ENCODE measurements around the gene PDLIM7. TPM values are rescaled to one million over a fixed set of nuclear protein-coding genes. Genes with fewer than 3 reads are reported as not detected.

Gene PDLIM7
- total RNA-seq, 1 donor from 2014 or later: 118 TPM

DNA sequence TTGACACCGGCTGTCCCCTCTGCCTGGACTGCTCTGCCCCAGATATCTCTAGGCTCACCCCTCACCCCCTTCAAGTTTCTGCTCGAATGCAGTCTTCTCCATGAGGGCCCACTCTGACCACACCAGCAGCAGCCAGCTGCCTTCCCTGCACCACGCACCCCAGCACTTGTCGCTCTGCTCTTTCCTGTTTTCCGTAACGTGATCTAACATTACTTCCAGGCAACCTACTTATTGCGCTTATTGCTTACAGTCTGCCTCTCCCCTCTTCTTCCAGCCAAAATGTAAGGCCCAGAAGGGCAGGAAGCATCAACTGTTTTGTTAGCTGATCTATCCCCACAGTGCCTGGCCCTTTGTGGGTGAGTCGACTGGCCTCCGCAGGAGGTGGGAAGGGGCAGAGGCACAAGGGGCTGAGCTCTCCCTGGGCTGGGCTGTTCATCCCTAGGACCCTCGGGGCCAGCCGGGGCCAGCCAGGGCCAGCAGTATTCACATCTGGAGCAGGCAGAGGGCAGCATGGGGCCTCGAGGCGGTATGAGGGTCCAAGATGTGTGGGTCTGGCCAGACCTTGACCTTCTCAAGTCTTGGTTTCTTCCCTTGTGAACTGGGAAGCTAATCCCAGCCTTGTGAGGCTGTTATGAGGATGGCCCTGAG lies 12.4 kb downstream of the PDLIM7 start:
- H3K36me3 ChIP-seq: peaks cover 0 to 42% of the 10 kb centered on the region in 2 donors
- no peaks in the 10 kb centered on the region for H3K9me3 ChIP-seq
- intact Hi-C loops (cut with DNase I): no loop called here
- DNase-seq (ENCODE audit: extremely low spot score in 2 of 2): no peak
- peaks cover 18% of the 10 kb centered on the region for H3K4me1 ChIP-seq
- H3K4me3 ChIP-seq: no peak overlapping the region
- TF ChIP-seq, protein P1, sequence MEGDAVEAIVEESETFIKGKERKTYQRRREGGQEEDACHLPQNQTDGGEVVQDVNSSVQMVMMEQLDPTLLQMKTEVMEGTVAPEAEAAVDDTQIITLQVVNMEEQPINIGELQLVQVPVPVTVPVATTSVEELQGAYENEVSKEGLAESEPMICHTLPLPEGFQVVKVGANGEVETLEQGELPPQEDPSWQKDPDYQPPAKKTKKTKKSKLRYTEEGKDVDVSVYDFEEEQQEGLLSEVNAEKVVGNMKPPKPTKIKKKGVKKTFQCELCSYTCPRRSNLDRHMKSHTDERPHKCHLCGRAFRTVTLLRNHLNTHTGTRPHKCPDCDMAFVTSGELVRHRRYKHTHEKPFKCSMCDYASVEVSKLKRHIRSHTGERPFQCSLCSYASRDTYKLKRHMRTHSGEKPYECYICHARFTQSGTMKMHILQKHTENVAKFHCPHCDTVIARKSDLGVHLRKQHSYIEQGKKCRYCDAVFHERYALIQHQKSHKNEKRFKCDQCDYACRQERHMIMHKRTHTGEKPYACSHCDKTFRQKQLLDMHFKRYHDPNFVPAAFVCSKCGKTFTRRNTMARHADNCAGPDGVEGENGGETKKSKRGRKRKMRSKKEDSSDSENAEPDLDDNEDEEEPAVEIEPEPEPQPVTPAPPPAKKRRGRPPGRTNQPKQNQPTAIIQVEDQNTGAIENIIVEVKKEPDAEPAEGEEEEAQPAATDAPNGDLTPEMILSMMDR (IDR thresholded peaks at IDR 0.05): no peak
- no peak for TF ChIP-seq POLR2A (IDR thresholded peaks at IDR 0.05)
- TF ChIP-seq POLR2AphosphoS5 (IDR thresholded peaks at IDR 0.05; ENCODE audit: insufficient read depth in 1 of 2, low read depth in 1 of 2): no peak
- H3K27me3 ChIP-seq: no peaks in the 10 kb centered on the region
- H3K27ac ChIP-seq: no peak overlapping the region

DNA sequence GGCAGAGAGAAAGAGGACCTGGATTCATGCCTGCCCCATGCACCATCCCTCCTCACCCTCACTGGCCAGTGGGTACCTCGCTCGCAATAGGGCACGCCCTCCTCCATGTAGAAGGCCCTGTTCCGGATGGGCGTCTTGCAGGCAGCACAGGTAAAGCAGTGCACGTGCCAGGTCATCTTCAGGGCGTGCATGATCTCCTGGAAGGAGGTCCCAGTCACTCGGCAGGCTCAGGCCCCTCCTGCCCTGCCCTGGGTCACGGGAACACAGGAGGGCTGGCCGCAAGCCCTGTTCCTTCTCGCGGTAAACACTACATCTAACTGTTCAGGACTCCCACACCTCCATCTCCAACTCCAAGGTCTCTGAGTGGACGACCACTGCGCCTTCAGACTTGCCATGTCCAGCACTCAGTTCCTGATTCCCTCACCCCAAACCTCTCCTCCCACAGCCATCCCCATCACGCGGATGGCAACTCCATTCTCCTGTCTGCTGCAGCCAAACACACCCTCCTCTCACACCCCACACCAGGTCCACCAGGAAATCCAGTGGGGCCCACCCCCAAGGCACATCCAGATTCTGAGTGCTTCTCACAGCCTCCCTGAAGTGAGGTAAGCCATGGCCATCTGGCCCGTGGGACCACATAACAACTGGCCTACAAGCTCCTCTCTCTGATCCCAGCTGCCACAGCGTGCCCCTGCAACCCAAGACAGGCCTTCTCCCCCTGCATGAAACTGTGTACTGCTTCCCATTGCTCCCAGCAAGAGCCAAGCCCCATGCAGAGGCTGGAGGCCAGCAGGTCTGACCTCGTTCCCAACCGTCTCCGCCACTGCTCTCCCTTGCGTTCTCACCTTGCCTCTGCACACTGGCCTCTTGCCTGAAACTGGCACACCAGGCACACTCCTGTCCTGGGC lies 13.2 kb downstream of the PDLIM7 start:
- Histone ChIP-seq H3K27me3 (no peaks in the 10 kb centered on the region), H3K27ac (no peak overlapping the region), H3K9me3 (no peaks in the 10 kb centered on the region), H3K4me3 (no peak overlapping the region), H3K4me1 (peaks cover 26% of the 10 kb centered on the region), H3K36me3 (peaks cover 0 to 35% of the 10 kb centered on the region in 2 donors)
- no peak for DNase-seq (ENCODE audit: extremely low spot score in 2 of 2)
- intact Hi-C loops (cut with DNase I): no loop called here
- no peak for TF ChIP-seq POLR2AphosphoS5 (IDR thresholded peaks at IDR 0.05; ENCODE audit: insufficient read depth in 1 of 2, low read depth in 1 of 2)
- TF ChIP-seq POLR2A (IDR thresholded peaks at IDR 0.05): no peak
- TF ChIP-seq, protein P1 (IDR thresholded peaks at IDR 0.05): no peak

DNA sequence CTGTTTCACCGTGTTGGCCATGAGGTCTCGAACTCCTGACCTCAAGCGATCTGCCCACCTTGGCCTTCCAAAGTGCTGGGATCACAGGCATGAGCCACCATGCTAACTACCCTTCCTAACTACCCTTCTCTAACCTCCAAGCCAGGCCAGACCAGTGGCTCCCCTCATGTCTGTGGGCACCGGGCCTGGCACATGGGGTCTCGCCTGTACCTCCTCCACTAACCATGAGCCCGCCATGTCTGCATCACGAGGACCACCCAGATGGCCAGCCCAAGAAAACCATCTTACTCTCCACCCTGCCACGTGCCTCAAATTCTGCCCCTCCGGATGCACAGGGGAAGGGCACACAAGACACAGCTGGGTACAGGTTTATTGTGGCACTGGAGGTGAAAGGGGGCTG lies 14.4 kb downstream of the PDLIM7 start:
- peaks cover 38% of the 10 kb centered on the region for H3K4me1 ChIP-seq
- H3K27me3 ChIP-seq: no peaks in the 10 kb centered on the region

DNA sequence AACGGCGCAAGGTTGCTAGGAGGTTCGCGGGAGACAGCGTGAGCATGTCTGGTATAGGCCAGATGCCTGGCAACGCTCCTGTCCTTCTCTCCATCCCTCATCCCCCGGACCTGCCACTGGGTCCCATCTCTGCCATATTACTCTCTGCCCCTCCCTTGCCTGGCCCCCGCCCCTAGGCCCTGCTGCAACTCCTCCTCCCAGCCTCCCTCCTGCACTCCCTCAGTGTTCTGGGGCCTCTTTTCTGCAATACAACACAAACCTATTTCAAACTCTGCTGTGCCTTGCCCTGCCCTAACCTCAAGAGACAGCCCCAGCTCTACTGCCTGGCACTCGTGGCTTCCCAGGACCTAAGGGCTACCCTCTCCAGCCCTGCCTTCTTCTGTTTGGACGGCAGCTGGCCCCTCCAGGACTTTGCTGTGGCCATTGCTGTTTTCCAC lies 15.0 kb downstream of the PDLIM7 start:
- H3K36me3 ChIP-seq: peaks cover 0 to 17% of the 10 kb centered on the region in 2 donors
- no peak for DNase-seq (ENCODE audit: extremely low spot score in 2 of 2)
- H3K4me1 ChIP-seq: peaks cover 44% of the 10 kb centered on the region

More for the DNA sequence above, 14.4 kb downstream of the PDLIM7 start:
- Histone ChIP-seq H3K36me3 (peaks cover 0 to 24% of the 10 kb centered on the region in 2 donors), H3K4me3 (no peak overlapping the region), H3K27ac (no peak overlapping the region), H3K9me3 (no peaks in the 10 kb centered on the region)
- intact Hi-C loops (cut with DNase I): no loop called here
- no peak for DNase-seq (ENCODE audit: extremely low spot score in 2 of 2)
- TF ChIP-seq POLR2AphosphoS5 (IDR thresholded peaks at IDR 0.05; ENCODE audit: insufficient read depth in 1 of 2, low read depth in 1 of 2) (no peak), POLR2A (IDR thresholded peaks at IDR 0.05) (no peak)
- TF ChIP-seq, protein P1 (IDR thresholded peaks at IDR 0.05): no peak

More for the DNA sequence above, 15.0 kb downstream of the PDLIM7 start:
- Histone ChIP-seq H3K9me3 (no peaks in the 10 kb centered on the region), H3K27ac (no peak overlapping the region), H3K4me3 (no peak overlapping the region), H3K27me3 (no peaks in the 10 kb centered on the region)
- intact Hi-C loops (cut with DNase I): no loop called here
- TF ChIP-seq POLR2AphosphoS5 (IDR thresholded peaks at IDR 0.05; ENCODE audit: insufficient read depth in 1 of 2, low read depth in 1 of 2) (no peak), POLR2A (IDR thresholded peaks at IDR 0.05) (no peak)
- TF ChIP-seq, protein P1 (IDR thresholded peaks at IDR 0.05): no peak

Measured in vagina (tissue), 2 donors.